Hepatocyte (in vitro differentiated cells): ENCODE data around the gene ABCC9. TPM values are rescaled to one million over a fixed set of nuclear protein-coding genes. Genes with fewer than 3 reads are reported as not detected.
A peak's percentile ranks its signal among the peaks of the same experiment; 100 is the strongest.

Source experiments
- DNase-seq: peaks from one replicate; pipeline ENCODE4 v3.0.0-alpha.2; 2016; ENCODE audit warnings: low spot score
- H2AFZ ChIP-seq: fragments of 200-600 bp; sonication (generic); 2 replicates; pipeline ENCODE4 v1.6.0; 2016; ENCODE audit warnings: antibody characterized with exemption, mild to moderate bottlenecking
- H3K27ac ChIP-seq: fragments of 200-600 bp; sonication (generic); 2 replicates; pipeline ENCODE4 v1.5.1; 2016; ENCODE audit warnings: mild to moderate bottlenecking
- H3K27me3 ChIP-seq: fragments of 200-600 bp; sonication (generic); 2 replicates; pipeline ENCODE4 v1.6.1; 2016
- H3K36me3 ChIP-seq: fragments of 200-600 bp; sonication (generic); replicated peaks from 2 replicates; pipeline ENCODE4 v1.5.1; 2016; ENCODE audit warnings: low read depth; ENCODE audit not compliant: insufficient read depth
- H3K4me1 ChIP-seq: fragments of 200-600 bp; sonication (generic); 2 replicates; pipeline ENCODE4 v1.5.1; 2016; ENCODE audit warnings: mild to moderate bottlenecking, moderate library complexity; ENCODE audit not compliant: insufficient read depth
- H3K4me2 ChIP-seq: fragments of 200-600 bp; sonication (generic); 2 replicates; pipeline ENCODE4 v1.6.0; 2016
- H3K4me3 ChIP-seq: fragments of 200-600 bp; sonication (generic); 2 replicates; pipeline ENCODE4 v1.5.1; 2016; ENCODE audit warnings: mild to moderate bottlenecking
- H3K79me2 ChIP-seq: fragments of 200-600 bp; sonication (generic); 2 replicates; pipeline ENCODE4 v1.6.0; 2017; ENCODE audit warnings: mild to moderate bottlenecking
- H3K9me2 ChIP-seq: fragments of 200-600 bp; sonication (generic); replicated peaks from 2 replicates; pipeline ENCODE4 v1.6.0; 2017; ENCODE audit warnings: mild to moderate bottlenecking; ENCODE audit not compliant: insufficient read depth
- H3K9me3 ChIP-seq: fragments of 200-600 bp; sonication (generic); 2 replicates; pipeline ENCODE4 v1.5.1; 2016; ENCODE audit warnings: low read depth, mild to moderate bottlenecking
- H4K20me1 ChIP-seq: fragments of 200-600 bp; sonication (generic); 2 replicates; pipeline ENCODE4 v1.6.0; 2016; ENCODE audit warnings: mild to moderate bottlenecking; ENCODE audit not compliant: insufficient read depth, poor library complexity, severe bottlenecking
- EZH2 ChIP-seq: fragments of 200-600 bp; sonication (generic); IDR thresholded peaks from 2 replicates; pipeline ENCODE4 v1.6.1; 2016; ENCODE audit warnings: antibody characterized with exemption, mild to moderate bottlenecking, borderline replicate concordance
- EZH2phosphoT487 ChIP-seq: fragments of 200-600 bp; sonication (generic); IDR thresholded peaks from one replicate; pipeline ENCODE4 v1.6.1; 2018; ENCODE audit warnings: antibody characterized with exemption, mild to moderate bottlenecking, low read depth, moderate library complexity; ENCODE audit not compliant: unreplicated experiment, severe bottlenecking
- WGBS: methylation state at CpG from one replicate; pipeline ENCODE4 v1.1.6; 2016; ENCODE audit warnings: low lambda C conversion rate; ENCODE audit errors: missing lambda C conversion rate; 5-methylcytosine and 5-hydroxymethylcytosine counted together
- polyA plus RNA-seq: library from polyadenylated mRNA; unstranded; fragments of >200 nt; fragmentation: Nextera tagmentation; extraction: Ambion mirVana; gene quantifications from 2 replicates; pipeline ENCODE4 v1.2.1, GENCODE V29; 2016
- total RNA-seq: library from RNA; depleted of rRNA; stranded (reverse); fragments of >200 nt; gene quantifications from 2 replicates; pipeline ENCODE4 v1.2.3, GENCODE V29; 2014
- TF ChIP-seq, protein P1 (sequence below): fragments of 200-600 bp; sonication (generic); IDR thresholded peaks from 2 replicates; pipeline ENCODE4 v1.5.1; 2016; ENCODE audit warnings: antibody characterized with exemption, mild to moderate bottlenecking; ENCODE audit not compliant: poor library complexity

ABCC9 gene
- total and polyA plus RNA-seq, 2 experiments from 2014 or later = 0.68 to 10.0 TPM

DNA sequence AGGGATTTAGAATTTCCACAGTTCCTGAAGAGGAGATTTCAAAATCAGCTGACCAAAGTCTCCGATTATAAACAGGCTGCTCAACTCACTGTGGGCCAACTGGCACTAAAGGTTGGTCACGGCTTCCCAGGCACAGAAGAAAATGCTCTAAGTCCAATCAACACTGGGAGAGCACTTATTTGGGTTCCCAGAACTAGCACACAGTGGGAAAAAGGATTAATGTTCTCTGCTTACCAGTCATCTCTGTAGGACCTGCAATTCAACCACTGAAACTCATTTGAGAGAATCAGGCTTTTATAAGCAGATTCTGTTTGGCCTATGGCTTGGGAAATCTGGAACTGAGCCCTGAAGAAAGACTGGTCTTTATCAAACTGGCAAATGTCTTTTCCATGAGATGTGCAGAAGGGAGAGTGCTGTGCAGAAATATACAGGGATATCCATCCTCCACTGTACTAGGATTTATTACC, 49.4 kb downstream of the ABCC9 start:
- H3K4me2 ChIP-seq = no peak overlapping the region
- H3K27ac ChIP-seq = no peak overlapping the region
- no peak overlapping the region for H3K4me3 ChIP-seq
- H3K79me2 ChIP-seq = no peaks in the 10 kb centered on the region
- H3K9me2 ChIP-seq = no peaks in the 10 kb centered on the region
- no peak overlapping the region for H2AFZ ChIP-seq
- no peaks in the 10 kb centered on the region for H3K9me3 ChIP-seq
- TF ChIP-seq, protein P1, sequence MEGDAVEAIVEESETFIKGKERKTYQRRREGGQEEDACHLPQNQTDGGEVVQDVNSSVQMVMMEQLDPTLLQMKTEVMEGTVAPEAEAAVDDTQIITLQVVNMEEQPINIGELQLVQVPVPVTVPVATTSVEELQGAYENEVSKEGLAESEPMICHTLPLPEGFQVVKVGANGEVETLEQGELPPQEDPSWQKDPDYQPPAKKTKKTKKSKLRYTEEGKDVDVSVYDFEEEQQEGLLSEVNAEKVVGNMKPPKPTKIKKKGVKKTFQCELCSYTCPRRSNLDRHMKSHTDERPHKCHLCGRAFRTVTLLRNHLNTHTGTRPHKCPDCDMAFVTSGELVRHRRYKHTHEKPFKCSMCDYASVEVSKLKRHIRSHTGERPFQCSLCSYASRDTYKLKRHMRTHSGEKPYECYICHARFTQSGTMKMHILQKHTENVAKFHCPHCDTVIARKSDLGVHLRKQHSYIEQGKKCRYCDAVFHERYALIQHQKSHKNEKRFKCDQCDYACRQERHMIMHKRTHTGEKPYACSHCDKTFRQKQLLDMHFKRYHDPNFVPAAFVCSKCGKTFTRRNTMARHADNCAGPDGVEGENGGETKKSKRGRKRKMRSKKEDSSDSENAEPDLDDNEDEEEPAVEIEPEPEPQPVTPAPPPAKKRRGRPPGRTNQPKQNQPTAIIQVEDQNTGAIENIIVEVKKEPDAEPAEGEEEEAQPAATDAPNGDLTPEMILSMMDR = no peak
- no peak for TF ChIP-seq EZH2
- no peak for TF ChIP-seq EZH2phosphoT487
- peak; percentile 7 for DNase-seq
- no peaks in the 10 kb centered on the region for H4K20me1 ChIP-seq
- WGBS = 72% methylated on average over 2 of the region's 2 CpGs
- no peaks in the 10 kb centered on the region for H3K4me1 ChIP-seq
- H3K36me3 ChIP-seq = no peaks in the 10 kb centered on the region
- H3K27me3 ChIP-seq = no peaks in the 10 kb centered on the region

DNA sequence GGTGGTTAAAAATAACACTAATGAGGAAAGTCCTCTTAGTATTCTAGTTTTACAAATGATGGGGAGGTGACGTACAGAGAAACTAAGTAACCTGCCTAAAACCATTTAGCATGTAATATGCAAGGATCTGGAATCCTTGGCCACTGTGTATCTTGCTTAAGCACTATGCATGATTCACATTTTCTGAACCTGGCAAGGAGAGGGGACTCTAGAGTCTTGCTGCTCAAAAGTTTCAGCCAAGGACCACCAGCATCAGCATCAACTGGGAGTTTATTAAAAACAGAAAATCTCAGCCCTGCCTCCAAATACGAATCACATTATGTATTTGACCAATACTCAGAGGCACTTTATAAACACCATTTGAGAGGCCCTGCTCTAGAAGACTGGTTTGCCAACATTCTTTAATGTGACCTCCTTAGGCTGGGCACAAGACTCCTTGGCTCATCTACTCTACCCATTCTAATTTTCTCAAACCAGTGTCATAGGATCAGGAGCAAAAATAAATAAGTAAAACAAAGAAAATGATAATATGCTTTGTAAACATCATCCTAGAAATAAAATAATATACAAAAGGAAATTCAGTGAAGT, 52.9 kb downstream of the ABCC9 start:
- Histone ChIP-seq H3K4me2 (no peak overlapping the region), H3K27ac (no peak overlapping the region), H3K9me2 (no peaks in the 10 kb centered on the region), H2AFZ (no peak overlapping the region), H3K4me3 (no peak overlapping the region), H3K79me2 (no peaks in the 10 kb centered on the region), H4K20me1 (no peaks in the 10 kb centered on the region), H3K27me3 (no peaks in the 10 kb centered on the region), H3K4me1 (no peaks in the 10 kb centered on the region), H3K36me3 (no peaks in the 10 kb centered on the region), H3K9me3 (no peaks in the 10 kb centered on the region)
- TF ChIP-seq, protein P1 = no peak
- TF ChIP-seq EZH2phosphoT487 (no peak), EZH2 (no peak)
- WGBS = 85% methylated on average over 2 of the region's 2 CpGs
- no peak for DNase-seq

DNA sequence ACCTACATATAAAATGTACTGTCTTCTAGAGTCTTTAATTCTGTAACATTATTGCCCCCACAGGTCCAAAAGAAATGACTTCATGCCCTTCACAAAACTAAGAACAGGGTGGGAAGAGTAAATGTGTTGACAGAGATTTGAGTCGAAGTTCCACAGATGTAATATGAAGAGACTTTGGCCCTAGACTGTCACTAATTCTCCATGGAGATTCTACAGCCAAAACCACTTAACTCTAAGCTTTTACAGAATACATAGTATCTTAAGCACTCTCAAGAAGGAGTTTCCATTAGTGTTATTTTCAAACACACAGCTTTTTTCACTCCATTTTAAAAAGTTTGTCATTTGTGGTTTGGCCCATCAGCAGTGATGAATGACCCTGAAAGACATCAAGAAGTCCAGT, 56.3 kb downstream of the ABCC9 start:
- Histone ChIP-seq H3K36me3 (no peaks in the 10 kb centered on the region), H3K4me3 (no peak overlapping the region), H3K27me3 (no peaks in the 10 kb centered on the region), H4K20me1 (no peaks in the 10 kb centered on the region), H3K4me1 (no peaks in the 10 kb centered on the region), H3K9me2 (no peaks in the 10 kb centered on the region), H3K4me2 (no peak overlapping the region), H3K79me2 (no peaks in the 10 kb centered on the region), H3K27ac (no peak overlapping the region), H3K9me3 (no peaks in the 10 kb centered on the region), H2AFZ (no peak overlapping the region)
- no peak for DNase-seq
- TF ChIP-seq EZH2phosphoT487 (no peak), EZH2 (no peak)
- TF ChIP-seq, protein P1 = no peak
- 55% methylated on average over 1 of the region's 1 CpG for WGBS
